ENCODE results near the gene ZC3H8. TPM values are rescaled to one million over a fixed set of nuclear protein-coding genes. Genes with fewer than 3 reads are reported as not detected.

The ZC3H8 gene
- 10 to 100 TPM in 2 of 3 donors, 1 to 10 TPM in 1; 9.3 to 20.3 (median 16.0) TPM for total RNA-seq
- 31.9 TPM for total RNA-seq (2013)

- no peaks in the 10 kb centered on the region for H3K27me3 Mint-ChIP-seq (ENCODE audit: low read depth in 2 of 2)
- ATAC-seq (peak; percentile 91 to 97 (median 92)), DNase-seq (peak; percentile 96 to 98)
- TF ChIP-seq CTCF (IDR thresholded peaks at IDR 0.05) = peak; percentile 24
- H3K4me3 Mint-ChIP-seq = peak within 1 kb of the TSS; percentile 88
- H3K27ac Mint-ChIP-seq = peak within 1 kb of the TSS; percentile 86 to 88
- intact Hi-C loops (cut with micrococcal nuclease) = loop anchor here (1.0 to 5.0 kb wide), 4 partner anchors 21 to 328 kb away; partner anchors contain the start of genes CHCHD5, TMEM87B, TTL and ZC3H6
- Histone ChIP-seq H3K36me3 (ENCODE audit: control insufficient read depth, insufficient read depth, low read length) (no peaks in the 10 kb centered on the region), H3K4me3 (ENCODE audit: low read length) (peak within 1 kb of the TSS; percentile 75), H3K4me1 (ENCODE audit: control insufficient read depth, insufficient read depth, low read length) (peaks cover 10% of the 10 kb centered on the region), H3K27me3 (ENCODE audit: control insufficient read depth, insufficient read depth, low read length) (no peaks in the 10 kb centered on the region), H3K27ac (ENCODE audit: low read length) (peak within 1 kb of the TSS; percentile 92), H3K9me3 (ENCODE audit: control insufficient read depth, insufficient read depth, low read length) (no peaks in the 10 kb centered on the region)
- H3K9me3 Mint-ChIP-seq = no peaks in the 10 kb centered on the region
- whole genome bisulfite sequencing (ENCODE audit: insufficient coverage) = under 1% methylated on average over 63 of the region's 68 CpGs
- H3K4me1 Mint-ChIP-seq = peaks cover 11 to 16% of the 10 kb centered on the region in 2 donors
- no peaks in the 10 kb centered on the region for H3K36me3 Mint-ChIP-seq
Measured at GRCh38 chr2:112254466-112255240, at the start of gene ZC3H8. Gene ZC3H8 (minus strand): TSS chr2:112255042. CDS start chr2:112254981, 61 bp downstream.

- Mint-ChIP-seq H3K4me1 (no peaks in the 10 kb centered on the region), H3K27ac (no peak overlapping the region), H3K27me3 (ENCODE audit: low read depth in 2 of 2) (no peaks in the 10 kb centered on the region), H3K4me3 (no peak overlapping the region), H3K36me3 (peaks cover 20% of the 10 kb centered on the region), H3K9me3 (no peaks in the 10 kb centered on the region)
- no peak for TF ChIP-seq CTCF (IDR thresholded peaks at IDR 0.05)
- 73% methylated on average over 1 of the region's 2 CpGs for WGBS (ENCODE audit: insufficient coverage)
- no peaks in the 10 kb centered on the region for H3K4me1 ChIP-seq (ENCODE audit: control insufficient read depth, insufficient read depth, low read length)
- DNase-seq (no peak), ATAC-seq (no peak)
- no peak overlapping the region for H3K27ac ChIP-seq (ENCODE audit: low read length)
- H3K36me3 ChIP-seq (ENCODE audit: control insufficient read depth, insufficient read depth, low read length) = peaks cover 24% of the 10 kb centered on the region
- H3K9me3 ChIP-seq (ENCODE audit: control insufficient read depth, insufficient read depth, low read length) = no peaks in the 10 kb centered on the region
- H3K4me3 ChIP-seq (ENCODE audit: low read length) = no peak overlapping the region
- no peaks in the 10 kb centered on the region for H3K27me3 ChIP-seq (ENCODE audit: control insufficient read depth, insufficient read depth, low read length)
- intact Hi-C loops (cut with micrococcal nuclease) = no loop called here
Measured at GRCh38 chr2:112304298-112304941, 49.6 kb upstream of the ZC3H8 start.

GRCh38 chr2:112301973-112302372 lies 47.1 kb upstream of the ZC3H8 start:
- no peaks in the 10 kb centered on the region for H3K9me3 ChIP-seq (ENCODE audit: control insufficient read depth, insufficient read depth, low read length)
- peaks cover 18% of the 10 kb centered on the region for H3K36me3 ChIP-seq (ENCODE audit: control insufficient read depth, insufficient read depth, low read length)
- no peaks in the 10 kb centered on the region for H3K9me3 Mint-ChIP-seq
- H3K4me1 ChIP-seq (ENCODE audit: control insufficient read depth, insufficient read depth, low read length) = no peaks in the 10 kb centered on the region
- no peak overlapping the region for H3K4me3 Mint-ChIP-seq
- H3K27me3 Mint-ChIP-seq (ENCODE audit: low read depth in 2 of 2) = no peaks in the 10 kb centered on the region
- intact Hi-C loops (cut with micrococcal nuclease) = no loop called here
- ATAC-seq (no peak), DNase-seq (no peak)
- no peak overlapping the region for H3K27ac Mint-ChIP-seq
- H3K4me3 ChIP-seq (ENCODE audit: low read length) = no peak overlapping the region
- peaks cover 14% of the 10 kb centered on the region for H3K36me3 Mint-ChIP-seq
- no peaks in the 10 kb centered on the region for H3K27me3 ChIP-seq (ENCODE audit: control insufficient read depth, insufficient read depth, low read length)
- no peak for TF ChIP-seq CTCF (IDR thresholded peaks at IDR 0.05)
- peaks cover 0 to under 1% of the 10 kb centered on the region in 2 donors for H3K4me1 Mint-ChIP-seq
- H3K27ac ChIP-seq (ENCODE audit: low read length) = no peak overlapping the region
